Osteoblast (primary cell): ENCODE data around the gene ODF2. TPM values are rescaled to one million over a fixed set of nuclear protein-coding genes. Genes with fewer than 3 reads are reported as not detected.
A peak's percentile ranks its signal among the peaks of the same experiment; 100 is the strongest.

ENCODE experiments used
- DNase-seq: peaks from one replicate; pipeline ENCODE4 v3.0.0; 2011; ENCODE audit warnings: low spot score, mixed read lengths; ENCODE audit not compliant: insufficient read length; ENCODE audit errors: missing footprints
- H2AFZ ChIP-seq: 2 replicates; pipeline ENCODE4 v1.6.0; 2011; ENCODE audit warnings: mild to moderate bottlenecking, low read length
- H3K27ac ChIP-seq: 2 replicates; pipeline ENCODE4 v1.5.1; 2011; ENCODE audit warnings: mild to moderate bottlenecking, low read depth, low read length, moderate library complexity
- H3K27me3 ChIP-seq: 2 replicates; pipeline ENCODE4 v1.6.0; 2012; ENCODE audit warnings: mild to moderate bottlenecking, control low read depth, inconsistent platforms, low read length, moderate library complexity; ENCODE audit not compliant: insufficient read depth
- H3K36me3 ChIP-seq: 2 replicates; pipeline ENCODE4 v1.5.1; 2011; ENCODE audit warnings: mild to moderate bottlenecking, low read length, control low read depth, moderate library complexity; ENCODE audit not compliant: insufficient read depth
- H3K4me1 ChIP-seq: 2 replicates; pipeline ENCODE4 v1.5.1; 2011; ENCODE audit warnings: mild to moderate bottlenecking, low read length, control low read depth, moderate library complexity; ENCODE audit not compliant: insufficient read depth
- H3K4me2 ChIP-seq: 2 replicates; pipeline ENCODE4 v1.6.0; 2011; ENCODE audit warnings: mild to moderate bottlenecking, low read length; ENCODE audit not compliant: insufficient read depth
- H3K4me3 ChIP-seq: fragments of 200-600 bp; sonication (generic); 3 replicates; pipeline ENCODE4 v1.5.1; 2012; ENCODE audit warnings: mild to moderate bottlenecking, low read length, inconsistent platforms; ENCODE audit not compliant: insufficient read depth
- H3K79me2 ChIP-seq: 2 replicates; pipeline ENCODE4 v1.6.0; 2012; ENCODE audit warnings: mild to moderate bottlenecking, low read length, control low read depth, inconsistent platforms; ENCODE audit not compliant: insufficient read depth
- H3K9me3 ChIP-seq: 2 replicates; pipeline ENCODE4 v1.5.1; 2011; ENCODE audit warnings: low read depth, low read length, control low read depth
- H4K20me1 ChIP-seq: 2 replicates; pipeline ENCODE4 v1.6.0; 2012; ENCODE audit warnings: mild to moderate bottlenecking, low read length, control low read depth; ENCODE audit not compliant: insufficient read depth
- total RNA-seq: library from RNA; depleted of rRNA; stranded (reverse); fragments of >200 nt; gene quantifications from 2 replicates; pipeline ENCODE4 v1.2.3, GENCODE V29; 2012
- TF ChIP-seq, protein P1 (sequence below): IDR thresholded peaks from 2 replicates; pipeline ENCODE4 v1.5.1; 2011; ENCODE audit warnings: mild to moderate bottlenecking, low read depth, low read length, moderate library complexity; ENCODE audit errors: extremely low read depth

ODF2 gene
- total RNA-seq, 1 donor, result 26.4 TPM

DNA sequence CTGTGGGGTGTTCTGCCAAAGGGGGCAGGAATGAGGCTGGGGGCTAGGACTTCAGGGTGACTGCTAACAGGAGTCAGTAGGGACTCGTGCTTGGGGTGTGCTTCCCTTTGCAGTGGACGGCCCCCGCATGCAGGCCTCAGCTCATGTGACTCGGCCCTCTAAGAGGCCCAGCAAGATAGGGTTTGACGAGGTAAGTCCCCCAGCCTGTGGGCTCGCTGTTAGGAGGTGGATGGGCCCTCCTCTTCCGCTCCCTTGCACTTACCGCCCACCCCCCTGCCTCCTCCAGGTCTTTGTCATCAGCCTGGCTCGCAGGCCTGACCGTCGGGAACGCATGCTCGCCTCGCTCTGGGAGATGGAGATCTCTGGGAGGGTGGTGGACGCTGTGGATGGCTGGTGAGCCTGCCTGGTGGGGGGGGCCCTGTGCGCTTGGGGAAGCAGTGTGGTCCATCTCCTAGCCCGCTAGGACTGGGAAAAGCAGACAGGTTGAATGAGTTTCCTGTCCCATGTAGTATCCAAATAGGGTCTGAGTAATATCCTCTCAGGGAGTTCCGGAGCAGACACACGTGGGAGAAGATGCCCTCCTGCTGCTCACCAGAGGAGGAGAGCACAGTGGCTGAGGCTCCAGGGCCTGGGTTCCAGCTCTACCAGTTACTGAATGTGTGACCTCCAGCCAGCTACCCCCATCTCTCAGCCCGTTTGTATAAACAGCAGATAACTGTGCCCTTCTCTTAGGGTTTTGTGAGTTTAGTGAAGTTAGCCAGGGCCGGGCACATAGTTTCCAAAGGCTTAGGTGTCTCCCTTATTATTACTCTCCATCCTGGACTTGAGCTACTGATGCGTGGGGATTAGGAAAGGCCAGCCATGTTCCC lies 26.9 kb upstream of the ODF2 start:
- Histone ChIP-seq H3K79me2 (no peaks in the 10 kb centered on the region), H3K4me1 (no peaks in the 10 kb centered on the region), H4K20me1 (peaks cover under 1% of the 10 kb centered on the region), H3K36me3 (peaks cover 55% of the 10 kb centered on the region), H3K9me3 (no peaks in the 10 kb centered on the region), H2AFZ (no peak overlapping the region), H3K27ac (no peak overlapping the region), H3K4me2 (no peak overlapping the region), H3K27me3 (no peaks in the 10 kb centered on the region), H3K4me3 (no peak overlapping the region)
- DNase-seq, result peak; percentile 78
- TF ChIP-seq, protein P1, sequence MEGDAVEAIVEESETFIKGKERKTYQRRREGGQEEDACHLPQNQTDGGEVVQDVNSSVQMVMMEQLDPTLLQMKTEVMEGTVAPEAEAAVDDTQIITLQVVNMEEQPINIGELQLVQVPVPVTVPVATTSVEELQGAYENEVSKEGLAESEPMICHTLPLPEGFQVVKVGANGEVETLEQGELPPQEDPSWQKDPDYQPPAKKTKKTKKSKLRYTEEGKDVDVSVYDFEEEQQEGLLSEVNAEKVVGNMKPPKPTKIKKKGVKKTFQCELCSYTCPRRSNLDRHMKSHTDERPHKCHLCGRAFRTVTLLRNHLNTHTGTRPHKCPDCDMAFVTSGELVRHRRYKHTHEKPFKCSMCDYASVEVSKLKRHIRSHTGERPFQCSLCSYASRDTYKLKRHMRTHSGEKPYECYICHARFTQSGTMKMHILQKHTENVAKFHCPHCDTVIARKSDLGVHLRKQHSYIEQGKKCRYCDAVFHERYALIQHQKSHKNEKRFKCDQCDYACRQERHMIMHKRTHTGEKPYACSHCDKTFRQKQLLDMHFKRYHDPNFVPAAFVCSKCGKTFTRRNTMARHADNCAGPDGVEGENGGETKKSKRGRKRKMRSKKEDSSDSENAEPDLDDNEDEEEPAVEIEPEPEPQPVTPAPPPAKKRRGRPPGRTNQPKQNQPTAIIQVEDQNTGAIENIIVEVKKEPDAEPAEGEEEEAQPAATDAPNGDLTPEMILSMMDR, result no peak

DNA sequence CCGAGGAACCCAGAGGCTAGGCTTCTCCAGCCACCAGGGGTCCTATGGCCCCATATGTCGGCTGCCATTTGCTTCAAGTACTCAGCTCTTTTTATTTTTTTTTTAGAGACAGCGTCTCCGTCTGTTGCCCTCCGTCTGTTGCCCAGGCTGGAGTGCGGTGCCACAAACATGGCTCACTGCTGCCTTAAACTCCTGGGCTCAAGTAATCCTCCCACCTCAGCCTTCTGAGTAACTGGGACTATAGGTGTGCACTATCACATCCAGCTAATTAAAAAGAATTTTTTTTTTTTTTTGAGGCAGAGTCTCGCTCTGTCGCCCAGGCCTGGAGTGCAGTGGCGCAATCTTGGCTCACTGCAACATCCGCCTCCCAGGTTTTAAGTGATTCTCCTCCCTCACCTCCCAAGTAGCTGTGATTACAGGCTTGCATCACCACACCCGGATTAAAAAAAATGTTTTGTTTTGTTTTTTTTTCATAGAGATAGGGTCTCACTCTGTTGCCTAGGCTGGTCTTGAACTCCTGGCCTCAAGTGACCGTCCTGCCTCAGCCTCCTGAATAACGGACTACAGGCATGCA lies 26.2 kb upstream of the ODF2 start:
- no peak for DNase-seq
- Histone ChIP-seq H3K4me1 (no peaks in the 10 kb centered on the region), H3K27ac (no peak overlapping the region), H3K27me3 (no peaks in the 10 kb centered on the region), H3K36me3 (peaks cover 48% of the 10 kb centered on the region), H3K79me2 (no peaks in the 10 kb centered on the region), H3K4me2 (no peak overlapping the region), H4K20me1 (no peaks in the 10 kb centered on the region), H3K9me3 (no peaks in the 10 kb centered on the region), H2AFZ (no peak overlapping the region), H3K4me3 (no peak overlapping the region)
- TF ChIP-seq, protein P1, result no peak

DNA sequence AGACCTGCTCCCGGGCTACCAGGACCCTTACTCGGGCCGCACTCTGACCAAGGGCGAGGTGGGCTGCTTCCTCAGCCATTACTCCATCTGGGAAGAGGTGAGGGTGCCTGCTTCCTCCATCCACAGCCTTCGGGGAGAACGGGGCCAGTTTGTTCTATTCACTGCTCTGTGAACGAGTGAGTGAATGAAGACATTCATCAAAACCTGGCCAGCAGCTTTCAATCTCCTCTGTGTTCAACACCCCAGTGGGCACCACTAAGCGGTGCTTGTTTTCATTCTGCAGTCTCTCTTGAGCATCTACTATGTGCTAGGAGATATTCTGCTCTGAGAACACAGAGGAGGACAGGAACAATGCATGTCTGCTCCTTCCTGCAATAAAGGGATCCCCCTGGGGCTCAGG lies 24.6 kb upstream of the ODF2 start:
- no peak overlapping the region for H3K27ac ChIP-seq
- no peak for DNase-seq
- TF ChIP-seq, protein P1, result no peak
- no peak overlapping the region for H3K4me2 ChIP-seq
- H3K36me3 ChIP-seq, result peaks cover 55% of the 10 kb centered on the region
- H3K27me3 ChIP-seq, result no peaks in the 10 kb centered on the region
- H3K4me1 ChIP-seq, result no peaks in the 10 kb centered on the region
- H3K9me3 ChIP-seq, result no peaks in the 10 kb centered on the region
- no peaks in the 10 kb centered on the region for H4K20me1 ChIP-seq
- no peaks in the 10 kb centered on the region for H3K79me2 ChIP-seq
- no peak overlapping the region for H3K4me3 ChIP-seq
- H2AFZ ChIP-seq, result no peak overlapping the region

DNA sequence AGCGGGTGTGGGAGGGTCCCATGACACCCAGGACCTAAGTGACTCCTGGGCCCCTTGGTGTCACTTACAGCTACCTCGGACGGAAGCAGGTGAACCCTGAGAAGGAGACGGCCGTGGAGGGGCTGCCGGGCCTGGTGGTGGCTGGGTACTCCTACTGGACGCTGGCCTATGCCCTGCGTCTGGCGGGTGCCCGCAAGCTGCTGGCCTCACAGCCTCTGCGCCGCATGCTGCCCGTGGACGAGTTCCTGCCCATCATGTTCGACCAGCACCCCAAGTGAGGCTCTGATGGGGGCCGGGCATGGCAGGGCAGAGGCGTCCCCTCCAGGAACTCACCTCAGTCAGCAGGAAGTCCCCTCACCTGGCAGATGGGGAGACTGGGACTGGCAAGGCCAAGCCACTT lies 21.5 kb upstream of the ODF2 start:
- Histone ChIP-seq H3K79me2 (no peaks in the 10 kb centered on the region), H3K4me1 (no peaks in the 10 kb centered on the region), H3K27ac (no peak overlapping the region), H2AFZ (no peak overlapping the region), H4K20me1 (no peaks in the 10 kb centered on the region), H3K27me3 (no peaks in the 10 kb centered on the region), H3K9me3 (no peaks in the 10 kb centered on the region), H3K4me2 (no peak overlapping the region), H3K36me3 (peaks cover 44% of the 10 kb centered on the region), H3K4me3 (no peak overlapping the region)
- TF ChIP-seq, protein P1, result no peak
- no peak for DNase-seq
